Measurements from ENCODE around the gene GOLT1B. TPM values are rescaled to one million over a fixed set of nuclear protein-coding genes. Genes with fewer than 3 reads are reported as not detected.

Gene GOLT1B
- 14.1 and 29.9 TPM in 2 replicates for total RNA-seq

GRCh38 chr12:21501258-21502163 is at the start of gene GOLT1B, which contains the start of gene RECQL:
GOLT1B (plus strand) TSS chr12:21501789; CDS start chr12:21501924, 135 bp downstream.
RECQL (minus strand) TSS chr12:21501635; CDS start chr12:21499570, 2,065 bp downstream.

GRCh38 chr12:21526053-21526452 is 24.5 kb downstream of the GOLT1B start, which contains the start of gene SPX:
SPX (plus strand) TSS chr12:21526296; CDS start chr12:21526473, 177 bp downstream.

Other genes with a start within 250 kb of the GOLT1B start
- not detected in 2 replicates for gene SLCO1A2, start 166.9 kb upstream of the GOLT1B start, total RNA-seq
- not detected in 2 replicates for gene IAPP, start 128.9 kb upstream of the GOLT1B start, total RNA-seq
- 7.4 and 10.6 TPM in 2 replicates for gene PYROXD1, start 64.1 kb upstream of the GOLT1B start, total RNA-seq
- gene RECQL, start 154 bp upstream of the GOLT1B start, total RNA-seq, result 42.8 and 58.0 TPM in 2 replicates
- 0.63 TPM in 1 of 2 replicates, not detected in the other for gene SPX, start 24.5 kb downstream of the GOLT1B start, total RNA-seq
- gene GYS2, start 103.1 kb downstream of the GOLT1B start, total RNA-seq, result not detected in 2 replicates
- gene LDHB, start 156.1 kb downstream of the GOLT1B start, total RNA-seq, result 712 and 813 TPM in 2 replicates